Trophoblast cell (in vitro differentiated cells and primary cell): Measurements from ENCODE around the gene KIF2B.
"Not testable (repeated sequence)": the region's sequence is repeated elsewhere in the genome, so short reads cannot be mapped to it uniquely, and the experiment has no call there.

ENCODE experiments used
- DNase-seq, 2 donors: peaks; one replicate each; pipeline ENCODE4 v3.0.0-alpha.2; 2016
- H2AFZ ChIP-seq: 2 replicates; pipeline ENCODE4 v1.6.1; 2013; ENCODE audit warnings: low read length, moderate library complexity, mild to moderate bottlenecking; ENCODE audit not compliant: insufficient read depth, poor library complexity
- H2AK5ac ChIP-seq: 2 replicates; pipeline ENCODE4 v1.6.1; 2013; ENCODE audit warnings: mild to moderate bottlenecking, low read length
- H2BK120ac ChIP-seq: 2 replicates; pipeline ENCODE4 v1.6.1; 2013; ENCODE audit warnings: low read length, mild to moderate bottlenecking, moderate library complexity; ENCODE audit not compliant: insufficient read depth, poor library complexity
- H2BK12ac ChIP-seq: 2 replicates; pipeline ENCODE4 v1.6.1; 2013; ENCODE audit warnings: mild to moderate bottlenecking, low read length, moderate library complexity
- H2BK5ac ChIP-seq: 2 replicates; pipeline ENCODE4 v1.6.1; 2013; ENCODE audit warnings: low read length, low read depth, moderate library complexity, mild to moderate bottlenecking; ENCODE audit not compliant: poor library complexity
- H3K14ac ChIP-seq: 2 replicates; pipeline ENCODE4 v1.6.1; 2013; ENCODE audit warnings: mild to moderate bottlenecking, low read length
- H3K18ac ChIP-seq: 2 replicates; pipeline ENCODE4 v1.6.1; 2013; ENCODE audit warnings: mild to moderate bottlenecking, low read length
- H3K23ac ChIP-seq: 2 replicates; pipeline ENCODE4 v1.6.1; 2013; ENCODE audit warnings: low read length
- H3K27ac ChIP-seq: 2 replicates; pipeline ENCODE4 v1.5.1; 2013; ENCODE audit warnings: low read depth, mild to moderate bottlenecking, inconsistent platforms, low read length, moderate library complexity
- H3K27me3 ChIP-seq: 2 replicates; pipeline ENCODE4 v1.6.1; 2013; ENCODE audit warnings: inconsistent platforms, mild to moderate bottlenecking, low read length, moderate library complexity; ENCODE audit not compliant: insufficient read depth
- H3K36me3 ChIP-seq, 2 experiments: 1 replicate in 1 of 2; 2 replicates in 1 of 2; pipeline ENCODE4 v1.6.1; 2013; ENCODE audit warnings: low read length in 2 of 2, mild to moderate bottlenecking in 2 of 2, moderate library complexity in 1 of 2; ENCODE audit not compliant: insufficient read depth in 2 of 2, control insufficient read depth in 1 of 2
- H3K4ac ChIP-seq: 2 replicates; pipeline ENCODE4 v1.6.1; 2013; ENCODE audit warnings: low read depth, mild to moderate bottlenecking, low read length, moderate library complexity
- H3K4me1 ChIP-seq, 2 experiments: 1 replicate in 1 of 2; 2 replicates in 1 of 2; pipeline ENCODE4 v1.6.1; 2013; ENCODE audit warnings: low read length in 2 of 2, mild to moderate bottlenecking in 2 of 2, moderate library complexity in 1 of 2; ENCODE audit not compliant: insufficient read depth in 2 of 2, control insufficient read depth in 1 of 2
- H3K4me2 ChIP-seq: 2 replicates; pipeline ENCODE4 v1.6.1; 2013; ENCODE audit warnings: inconsistent platforms, mild to moderate bottlenecking, low read length, moderate library complexity
- H3K4me3 ChIP-seq: 2 replicates; pipeline ENCODE4 v1.5.1; 2013; ENCODE audit warnings: mild to moderate bottlenecking, low read depth, low read length, inconsistent platforms
- H3K79me1 ChIP-seq: one replicate; pipeline ENCODE4 v1.6.1; 2013; ENCODE audit warnings: low read length
- H3K79me2 ChIP-seq: 2 replicates; pipeline ENCODE4 v1.6.1; 2013; ENCODE audit warnings: low read length, mild to moderate bottlenecking; ENCODE audit not compliant: control insufficient read depth, insufficient read depth, poor library complexity
- H3K9ac ChIP-seq: 2 replicates; pipeline ENCODE4 v1.6.1; 2013; ENCODE audit warnings: mild to moderate bottlenecking, low read length
- H3K9me3 ChIP-seq: 2 replicates; pipeline ENCODE4 v1.6.1; 2013; ENCODE audit warnings: low read depth, mild to moderate bottlenecking, control low read depth, inconsistent platforms, low read length; ENCODE audit not compliant: insufficient read depth
- H4K12ac ChIP-seq: 2 replicates; pipeline ENCODE4 v1.6.1; 2013; ENCODE audit warnings: low read depth, mild to moderate bottlenecking, low read length, moderate library complexity
- H4K8ac ChIP-seq: 2 replicates; pipeline ENCODE4 v1.6.1; 2013; ENCODE audit warnings: low read depth, mild to moderate bottlenecking, low read length, moderate library complexity
- H4K91ac ChIP-seq: one replicate; pipeline ENCODE4 v1.6.1; 2013; ENCODE audit warnings: low read depth, mild to moderate bottlenecking, low read length, moderate library complexity
- WGBS: extraction: QIAGEN DNeasy Blood & Tissue Kit; methylation state at CpG from one replicate; pipeline ENCODE4 v1.1.7; 2013; ENCODE audit warnings: missing lambda C conversion rate; ENCODE audit not compliant: insufficient read length, insufficient coverage; ENCODE audit errors: extremely low coverage; 5-methylcytosine and 5-hydroxymethylcytosine counted together

KIF2B gene

GRCh38 chr17:53837131-53837530 lies 14.4 kb downstream of the KIF2B start:
- no peak overlapping the region for H4K91ac ChIP-seq
- H3K23ac ChIP-seq = no peak overlapping the region
- H3K18ac ChIP-seq = no peak overlapping the region
- H2AK5ac ChIP-seq = no peak overlapping the region
- H3K14ac ChIP-seq = no peak overlapping the region
- H4K8ac ChIP-seq = no peak overlapping the region
- no peak overlapping the region for H3K4ac ChIP-seq
- no peaks in the 10 kb centered on the region for H3K79me2 ChIP-seq
- H3K27ac ChIP-seq = no peak overlapping the region
- H3K4me1 ChIP-seq = no peaks in the 10 kb centered on the region
- H2BK5ac ChIP-seq = no peak overlapping the region
- peaks cover 3% of the 10 kb centered on the region for H3K9me3 ChIP-seq
- H4K12ac ChIP-seq = no peak overlapping the region
- no peak overlapping the region for H2BK12ac ChIP-seq
- no peak for DNase-seq
- no peak overlapping the region for H3K4me3 ChIP-seq
- H3K36me3 ChIP-seq = no peaks in the 10 kb centered on the region
- H3K4me2 ChIP-seq = no peak overlapping the region
- no peaks in the 10 kb centered on the region for H3K79me1 ChIP-seq
- no peak overlapping the region for H2AFZ ChIP-seq
- no peak overlapping the region for H3K9ac ChIP-seq
- no peaks in the 10 kb centered on the region for H3K27me3 ChIP-seq
- H2BK120ac ChIP-seq = no peak overlapping the region

- no peak overlapping the region for H3K27ac ChIP-seq
- no peaks in the 10 kb centered on the region for H3K79me1 ChIP-seq
- peak overlapping the region; percentile 42 for H3K4me3 ChIP-seq
- no peak overlapping the region for H4K8ac ChIP-seq
- peaks cover 3% of the 10 kb centered on the region for H3K9me3 ChIP-seq
- no peak overlapping the region for H3K9ac ChIP-seq
- no peak overlapping the region for H4K12ac ChIP-seq
- H3K36me3 ChIP-seq = no peaks in the 10 kb centered on the region
- H3K14ac ChIP-seq = no peak overlapping the region
- H3K4me1 ChIP-seq = no peaks in the 10 kb centered on the region
- no peak overlapping the region for H2BK12ac ChIP-seq
- DNase-seq = no peak
- no peak overlapping the region for H3K4me2 ChIP-seq
- H2BK5ac ChIP-seq = no peak overlapping the region
- no peak overlapping the region for H2BK120ac ChIP-seq
- no peak overlapping the region for H2AFZ ChIP-seq
- no peaks in the 10 kb centered on the region for H3K79me2 ChIP-seq
- no peak overlapping the region for H3K4ac ChIP-seq
- H3K27me3 ChIP-seq = no peaks in the 10 kb centered on the region
- H2AK5ac ChIP-seq = no peak overlapping the region
- no peak overlapping the region for H4K91ac ChIP-seq
- WGBS = no CpG with 5 or more reads among the region's 5 CpGs
- no peak overlapping the region for H3K23ac ChIP-seq
- H3K18ac ChIP-seq = no peak overlapping the region
These were observed 21.9 kb downstream of the KIF2B start for GRCh38 chr17:53844491-53845107.

- not testable (repeated sequence) for H4K91ac ChIP-seq, H3K23ac ChIP-seq, H4K8ac ChIP-seq, DNase-seq, H3K4me1 ChIP-seq, H2BK120ac ChIP-seq, H4K12ac ChIP-seq, H3K27ac ChIP-seq, H3K4ac ChIP-seq, H2BK5ac ChIP-seq, H2AFZ ChIP-seq, H2BK12ac ChIP-seq, H2AK5ac ChIP-seq, H3K4me2 ChIP-seq, H3K9me3 ChIP-seq, H3K36me3 ChIP-seq, H3K14ac ChIP-seq, H3K27me3 ChIP-seq, H3K79me1 ChIP-seq, H3K4me3 ChIP-seq, H3K9ac ChIP-seq, H3K79me2 ChIP-seq, H3K18ac ChIP-seq
- WGBS = no CpG with 5 or more reads among the region's 5 CpGs
These were observed 48.4 kb downstream of the KIF2B start for GRCh38 chr17:53871128-53871527.
